Peyer's patch (tissue), 4 donors: ENCODE results near the gene AMMECR1L. TPM values are rescaled to one million over a fixed set of nuclear protein-coding genes. Genes with fewer than 3 reads are reported as not detected.

ENCODE experiments used
- DNase-seq, 3 donors: peaks; one replicate each; pipeline ENCODE4 v3.0.0-alpha.2; 2017 to 2019
- H3K27ac ChIP-seq, 4 donors: fragments of 200-600 bp; sonication (generic); one replicate each; pipeline ENCODE4 v1.5.1; 2016 to 2019
- H3K27me3 ChIP-seq, 2 donors: fragments of 200-600 bp; sonication (generic); one replicate each; pipeline ENCODE4 v1.5.1; 2019
- H3K36me3 ChIP-seq, 3 donors: fragments of 200-600 bp; sonication (generic); one replicate each; pipeline ENCODE4 v1.5.1; 2016 to 2019
- H3K4me1 ChIP-seq, 4 donors: fragments of 200-600 bp; sonication (generic); one replicate each; pipeline ENCODE4 v1.5.1; 2016 to 2019
- H3K4me3 ChIP-seq, 4 donors: fragments of 200-600 bp; sonication (generic); 1 replicate in 3 of 4; 2 replicates in 1 of 4; pipeline ENCODE4 v1.5.1; 2016 to 2019; ENCODE audit warnings: mild to moderate bottlenecking in 1 of 4
- H3K9me3 ChIP-seq, 4 donors: fragments of 200-600 bp; sonication (generic); one replicate each; pipeline ENCODE4 v1.5.1; 2016 to 2019; ENCODE audit warnings: mild to moderate bottlenecking in 1 of 4
- POLR2A ChIP-seq, 2 donors: fragments of 450-650 bp; IDR thresholded peaks; one replicate each; pipeline ENCODE4 v1.5.1; 2017; ENCODE audit warnings: antibody characterized with exemption in 2 of 2, mild to moderate bottlenecking in 2 of 2, moderate library complexity in 2 of 2
- total RNA-seq, 4 donors: library from RNA; depleted of rRNA; stranded (reverse); fragments of >200 nt; gene quantifications; one replicate each; pipeline ENCODE4 v1.1.0, GENCODE V29; 2016
- TF ChIP-seq, protein P1 (sequence below), 6 experiments: fragments of 450-650 bp in 4 of 6; fragments of 200-600 bp in 2 of 6; sonication (generic) in 1 of 6; IDR thresholded peaks; one replicate each; pipeline ENCODE4 v1.5.1; 2017 to 2019; ENCODE audit warnings: antibody characterized with exemption in 6 of 6, mild to moderate bottlenecking in 3 of 6, moderate library complexity in 1 of 6

Gene AMMECR1L
- total RNA-seq, 4 donors from 2014 or later: 11.6 to 16.1 (median 13.9) TPM

DNA sequence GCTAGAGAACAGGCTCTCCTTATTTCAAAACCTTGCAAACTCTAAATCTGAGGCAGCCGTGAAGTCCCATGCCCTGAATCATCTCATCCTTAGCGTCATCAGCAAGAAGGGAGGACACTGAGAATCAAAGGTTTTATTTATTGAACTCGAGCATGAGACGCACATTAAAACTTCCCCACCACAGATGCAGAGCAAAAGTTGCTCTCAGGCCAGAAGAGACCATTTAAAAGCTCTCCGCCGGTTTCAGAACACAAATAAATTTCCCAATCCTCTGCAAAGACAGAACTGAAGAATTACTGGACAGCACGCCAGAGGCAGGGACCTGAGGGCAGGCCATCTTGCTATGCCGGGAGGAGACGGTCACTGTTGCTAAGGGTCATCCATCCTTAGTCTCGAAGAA lies 1.3 kb downstream of the AMMECR1L start:
- Histone ChIP-seq H3K4me3 (peak overlapping the region; percentile 44 to 65 (median 63)), H3K9me3 (no peaks in the 10 kb centered on the region), H3K36me3 (peaks cover 0 to 29% (median 0%) of the 10 kb centered on the region in 3 donors), H3K27me3 (no peaks in the 10 kb centered on the region), H3K4me1 (peaks cover 0 to 24% (median 9%) of the 10 kb centered on the region in 4 donors), H3K27ac (peak overlapping the region in 3 of 4 donors; percentile 76 to 93 (median 91))
- TF ChIP-seq POLR2A (IDR thresholded peaks at IDR 0.05): no peak
- TF ChIP-seq, protein P1, sequence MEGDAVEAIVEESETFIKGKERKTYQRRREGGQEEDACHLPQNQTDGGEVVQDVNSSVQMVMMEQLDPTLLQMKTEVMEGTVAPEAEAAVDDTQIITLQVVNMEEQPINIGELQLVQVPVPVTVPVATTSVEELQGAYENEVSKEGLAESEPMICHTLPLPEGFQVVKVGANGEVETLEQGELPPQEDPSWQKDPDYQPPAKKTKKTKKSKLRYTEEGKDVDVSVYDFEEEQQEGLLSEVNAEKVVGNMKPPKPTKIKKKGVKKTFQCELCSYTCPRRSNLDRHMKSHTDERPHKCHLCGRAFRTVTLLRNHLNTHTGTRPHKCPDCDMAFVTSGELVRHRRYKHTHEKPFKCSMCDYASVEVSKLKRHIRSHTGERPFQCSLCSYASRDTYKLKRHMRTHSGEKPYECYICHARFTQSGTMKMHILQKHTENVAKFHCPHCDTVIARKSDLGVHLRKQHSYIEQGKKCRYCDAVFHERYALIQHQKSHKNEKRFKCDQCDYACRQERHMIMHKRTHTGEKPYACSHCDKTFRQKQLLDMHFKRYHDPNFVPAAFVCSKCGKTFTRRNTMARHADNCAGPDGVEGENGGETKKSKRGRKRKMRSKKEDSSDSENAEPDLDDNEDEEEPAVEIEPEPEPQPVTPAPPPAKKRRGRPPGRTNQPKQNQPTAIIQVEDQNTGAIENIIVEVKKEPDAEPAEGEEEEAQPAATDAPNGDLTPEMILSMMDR (IDR thresholded peaks at IDR 0.05): no peak
- no peak for DNase-seq

DNA sequence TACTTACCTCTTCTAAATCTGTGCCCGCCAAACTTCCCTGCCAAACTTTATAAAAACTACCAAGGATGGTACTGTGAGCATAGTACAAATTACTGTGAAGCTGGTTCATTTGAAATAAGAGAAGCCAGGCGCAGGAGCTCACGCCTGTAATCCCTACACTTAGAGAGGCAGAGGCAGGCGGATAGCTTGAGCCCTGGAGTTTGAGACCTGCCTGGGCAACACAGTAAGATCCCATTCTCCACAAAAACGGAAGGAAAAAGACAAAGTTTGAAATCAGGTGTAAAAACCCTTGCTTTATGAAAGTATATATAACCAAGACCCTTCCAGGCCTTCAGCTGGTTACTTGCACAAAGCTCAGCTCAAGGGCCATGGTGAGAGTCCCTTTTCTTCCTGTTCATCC lies 5.9 kb downstream of the AMMECR1L start:
- DNase-seq: no peak
- Histone ChIP-seq H3K4me1 (peaks cover 0 to 14% (median 7%) of the 10 kb centered on the region in 4 donors), H3K27me3 (no peaks in the 10 kb centered on the region), H3K9me3 (no peaks in the 10 kb centered on the region), H3K4me3 (no peak overlapping the region), H3K27ac (no peak overlapping the region), H3K36me3 (peaks cover 0 to 30% (median 0%) of the 10 kb centered on the region in 3 donors)
- no peak for TF ChIP-seq POLR2A (IDR thresholded peaks at IDR 0.05)
- TF ChIP-seq, protein P1 (IDR thresholded peaks at IDR 0.05): no peak

DNA sequence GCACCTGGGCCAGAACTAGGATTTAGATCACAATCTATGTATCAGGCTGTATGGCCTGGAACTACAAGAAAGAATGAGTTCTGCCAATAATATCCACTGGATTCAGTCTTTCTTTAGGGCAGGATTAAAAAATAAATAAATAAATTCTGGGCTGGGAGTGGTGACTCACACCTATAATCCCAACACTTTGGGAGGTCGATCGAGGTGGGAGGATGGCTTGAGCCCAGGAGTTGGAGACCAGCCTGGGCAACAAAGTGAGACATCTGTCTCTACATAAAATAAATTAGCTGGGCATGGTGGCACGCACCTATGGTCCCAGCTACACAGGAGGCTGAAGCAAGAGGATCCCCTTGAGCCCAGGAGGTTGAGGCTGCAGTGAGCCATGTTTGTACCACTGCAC lies 8.1 kb downstream of the AMMECR1L start:
- no peaks in the 10 kb centered on the region for H3K27me3 ChIP-seq
- no peak overlapping the region for H3K27ac ChIP-seq

DNA sequence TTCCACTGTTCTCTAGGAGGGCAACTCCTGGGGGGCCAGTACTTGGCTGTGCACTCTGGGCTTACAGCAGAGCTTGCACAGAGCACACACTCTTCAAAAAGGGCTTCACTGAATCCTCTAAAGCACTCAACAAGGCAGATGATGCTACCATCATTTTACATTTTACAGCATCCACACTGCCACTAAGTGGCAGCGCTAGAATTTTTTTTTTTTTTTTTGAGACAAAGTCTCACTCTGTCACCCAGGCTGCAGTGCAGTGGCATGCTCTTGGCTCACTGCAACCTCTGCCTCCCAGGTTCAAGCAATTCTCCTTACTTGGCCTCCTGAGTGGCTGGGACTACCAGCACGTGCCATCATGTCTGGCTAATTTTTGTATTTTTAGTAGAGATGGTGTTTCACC lies 8.6 kb downstream of the AMMECR1L start:
- no peak for DNase-seq
- Histone ChIP-seq H3K36me3 (peaks cover 0 to 41% (median 0%) of the 10 kb centered on the region in 3 donors), H3K4me1 (peaks cover 0 to under 1% (median 0%) of the 10 kb centered on the region in 4 donors)

More for the DNA sequence above, 8.1 kb downstream of the AMMECR1L start:
- no peak for DNase-seq
- H3K9me3 ChIP-seq: no peaks in the 10 kb centered on the region
- no peak overlapping the region for H3K4me3 ChIP-seq
- peaks cover 0 to 36% (median 0%) of the 10 kb centered on the region in 3 donors for H3K36me3 ChIP-seq
- peaks cover 0 to 5% (median 0%) of the 10 kb centered on the region in 4 donors for H3K4me1 ChIP-seq
- no peak for TF ChIP-seq POLR2A (IDR thresholded peaks at IDR 0.05)

DNA sequence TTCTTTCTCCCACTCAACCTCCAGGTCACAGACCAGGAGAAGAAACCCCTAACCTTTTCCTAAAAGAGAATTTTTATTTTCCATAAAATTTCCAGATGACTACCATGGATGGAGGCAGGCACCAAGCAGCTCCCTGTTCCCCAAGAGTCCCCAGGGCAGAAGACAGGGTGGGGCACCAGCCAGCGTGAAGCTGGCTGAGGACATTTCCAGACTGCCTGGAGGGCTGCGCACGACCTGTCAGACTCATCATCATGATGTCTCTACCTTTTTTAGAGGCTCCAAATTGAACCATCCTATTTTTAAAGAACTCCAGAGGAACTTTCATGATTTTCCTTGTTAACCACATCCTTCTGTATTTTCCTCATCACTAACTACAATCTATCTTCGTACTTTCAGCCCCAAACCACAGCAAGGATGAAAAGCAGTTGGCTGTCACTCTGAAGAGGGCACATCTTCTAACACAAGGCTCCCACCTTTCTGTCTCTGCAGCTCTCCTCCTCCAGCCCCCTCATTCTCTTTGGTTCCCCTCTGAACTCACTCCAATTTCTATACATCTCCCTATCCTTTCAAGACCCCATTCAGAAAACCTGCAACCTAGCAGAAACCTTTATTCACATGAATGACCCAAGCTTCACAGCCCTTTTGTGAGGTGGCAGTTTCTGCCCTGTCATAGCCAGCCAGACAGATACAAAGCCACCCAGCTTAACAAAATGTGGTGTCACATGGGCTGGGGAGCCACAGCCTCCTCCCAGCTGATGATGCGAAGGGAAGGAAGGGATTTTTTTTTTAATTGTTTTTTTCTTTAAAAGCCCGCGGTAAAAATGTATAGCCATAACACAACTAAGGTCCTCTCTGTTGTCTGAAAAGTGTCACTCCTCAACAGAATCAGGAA lies 11.1 kb downstream of the AMMECR1L start:
- TF ChIP-seq POLR2A (IDR thresholded peaks at IDR 0.05): no peak
- TF ChIP-seq, protein P1 (IDR thresholded peaks at IDR 0.05): no peak
- Histone ChIP-seq H3K9me3 (no peaks in the 10 kb centered on the region), H3K4me3 (no peak overlapping the region), H3K4me1 (no peaks in the 10 kb centered on the region), H3K36me3 (peaks cover 0 to 47% (median 0%) of the 10 kb centered on the region in 3 donors), H3K27me3 (no peaks in the 10 kb centered on the region), H3K27ac (no peak overlapping the region)
- DNase-seq: no peak

More for the DNA sequence above, 8.6 kb downstream of the AMMECR1L start:
- Histone ChIP-seq H3K4me3 (no peak overlapping the region), H3K27ac (no peak overlapping the region), H3K9me3 (no peaks in the 10 kb centered on the region), H3K27me3 (no peaks in the 10 kb centered on the region)
- TF ChIP-seq, protein P1 (IDR thresholded peaks at IDR 0.05): no peak
- TF ChIP-seq POLR2A (IDR thresholded peaks at IDR 0.05): no peak

DNA sequence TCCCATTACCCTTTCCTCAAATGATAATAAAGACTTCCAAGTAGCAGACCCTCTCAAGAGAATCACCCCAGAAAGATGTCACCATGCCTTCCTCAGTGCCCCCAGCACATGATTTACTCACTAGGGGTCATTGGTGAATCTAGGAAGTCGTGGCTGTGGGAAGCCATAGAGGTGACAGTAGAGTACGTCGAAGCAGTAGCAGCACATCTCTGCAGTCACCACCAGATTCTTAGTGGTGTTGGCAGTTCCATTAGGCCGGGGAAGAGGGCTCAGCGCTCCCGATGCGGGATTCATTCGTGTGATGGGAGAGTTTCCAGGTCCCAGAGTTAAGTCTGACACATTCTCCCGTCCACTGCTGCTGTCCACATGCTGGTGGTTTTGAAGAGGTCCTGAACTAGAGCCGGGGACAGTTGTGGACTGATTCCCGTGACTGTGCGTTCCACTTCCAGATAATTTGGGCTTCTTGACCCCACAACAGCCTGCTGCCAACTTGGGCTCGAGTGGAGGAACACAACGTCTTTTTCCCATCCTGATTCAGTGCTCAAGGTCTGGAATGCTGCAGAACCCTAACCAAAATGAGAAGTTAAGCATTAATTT lies 12.0 kb downstream of the AMMECR1L start:
- no peak overlapping the region for H3K27ac ChIP-seq
- H3K36me3 ChIP-seq: peaks cover 0 to 55% (median 1%) of the 10 kb centered on the region in 3 donors
- TF ChIP-seq, protein P1 (IDR thresholded peaks at IDR 0.05): no peak
- TF ChIP-seq POLR2A (IDR thresholded peaks at IDR 0.05): no peak
- no peak overlapping the region for H3K4me3 ChIP-seq
- DNase-seq: no peak
- H3K4me1 ChIP-seq: no peaks in the 10 kb centered on the region
- H3K27me3 ChIP-seq: no peaks in the 10 kb centered on the region
- H3K9me3 ChIP-seq: no peaks in the 10 kb centered on the region
